WTC11 (cell line): ENCODE results near the gene TSPAN31. TPM values are rescaled to one million over a fixed set of nuclear protein-coding genes. Genes with fewer than 3 reads are reported as not detected.

ENCODE experiments used
- ATAC-seq: fragments of 200-7000 bp; cut with Tn5 transposase; 2 replicates; pipeline ENCODE4 v1.10.0; 2021; ENCODE audit warnings: mild to moderate bottlenecking, moderate library complexity
- CTCF ChIA-PET: fragments of 300-600 bp; sonication (Branson Sonifier 250); formaldehyde crosslinking; loops from one replicate; lab custom pipeline; 2021; ENCODE audit warnings: antibody characterized with exemption; lab: Charles Lee
- POLR2A ChIA-PET: fragments of 350-600 bp; sonication (Branson Sonifier 250); formaldehyde crosslinking; loops from one replicate; lab custom pipeline; 2021; ENCODE audit warnings: antibody characterized with exemption; lab: Charles Lee
- DNase-seq: peaks from one replicate; pipeline ENCODE4 v3.0.0; 2021; ENCODE audit warnings: low spot score
- H3K27ac Mint-ChIP-seq: 2 replicates; pipeline ENCODE4 v1.8.0; 2021; ENCODE audit warnings: mixed read lengths
- H3K27me3 Mint-ChIP-seq: 2 replicates; pipeline ENCODE4 v1.8.0; 2021; ENCODE audit warnings: low read depth, mild to moderate bottlenecking, moderate library complexity, mixed read lengths
- H3K36me3 Mint-ChIP-seq: 2 replicates; pipeline ENCODE4 v1.8.0; 2021; ENCODE audit warnings: mixed read lengths
- H3K4me1 Mint-ChIP-seq: 2 replicates; pipeline ENCODE4 v1.8.0; 2022; ENCODE audit warnings: mixed read lengths
- H3K4me3 Mint-ChIP-seq: 2 replicates; pipeline ENCODE4 v1.8.0; 2021; ENCODE audit warnings: mild to moderate bottlenecking, moderate library complexity, mixed read lengths
- H3K9me3 Mint-ChIP-seq: 2 replicates; pipeline ENCODE4 v1.8.0; 2021; ENCODE audit warnings: mixed read lengths
- ELF4 ChIP-seq: sonication (generic); formaldehyde crosslinking; IDR thresholded peaks from 2 replicates; pipeline ENCODE4 v1.8.1; 2022; ENCODE audit warnings: low read depth, mild to moderate bottlenecking, moderate library complexity, missing genetic modification reagents
- FOXJ3 ChIP-seq: sonication (generic); formaldehyde crosslinking; IDR thresholded peaks from 2 replicates; pipeline ENCODE4 v1.9.0; 2021; ENCODE audit warnings: missing genetic modification reagents, mild to moderate bottlenecking, borderline replicate concordance
- GABPB1 ChIP-seq: sonication (generic); formaldehyde crosslinking; IDR thresholded peaks from 2 replicates; pipeline ENCODE4 v1.8.1; 2023; ENCODE audit warnings: mild to moderate bottlenecking, missing genetic modification reagents
- GTF2I ChIP-seq: fragments of 250-450 bp; sonication (Bioruptor Pico); conservative IDR thresholded peaks from 2 replicates; pipeline ENCODE4 v1.4.0; 2021; ENCODE audit warnings: mild to moderate bottlenecking
- HMGA2 ChIP-seq: fragments of 250-450 bp; sonication (Bioruptor Pico); IDR thresholded peaks from 2 replicates; pipeline ENCODE4 v1.4.0; 2021; ENCODE audit warnings: mild to moderate bottlenecking, moderate library complexity
- NR2C2 ChIP-seq: sonication (generic); formaldehyde crosslinking; IDR thresholded peaks from 2 replicates; pipeline ENCODE4 v1.8.0; 2022; ENCODE audit warnings: mild to moderate bottlenecking, missing genetic modification reagents
- OVOL2 ChIP-seq: fragments of 250-450 bp; sonication (Bioruptor Pico); IDR thresholded peaks from 2 replicates; pipeline ENCODE4 v1.9.0; 2021; ENCODE audit warnings: mild to moderate bottlenecking, borderline replicate concordance
- TCF7 ChIP-seq: sonication (generic); formaldehyde crosslinking; IDR thresholded peaks from 2 replicates; pipeline ENCODE4 v1.8.0; 2022; ENCODE audit warnings: mild to moderate bottlenecking, low read depth, missing genetic modification reagents, moderate library complexity
- ZNF121 ChIP-seq: sonication (generic); formaldehyde crosslinking; IDR thresholded peaks from 2 replicates; pipeline ENCODE4 v1.8.0; 2023; ENCODE audit warnings: missing genetic modification reagents
- ZNF423 ChIP-seq: fragments of 250-450 bp; sonication (Bioruptor Pico); IDR thresholded peaks from 2 replicates; pipeline ENCODE4 v2.1.2; 2022; ENCODE audit warnings: mild to moderate bottlenecking, moderate library complexity
- total RNA-seq: library from RNA; stranded (reverse); gene quantifications from 3 replicates; pipeline ENCODE4 v1.2.3, GENCODE V29; 2021
- TF ChIP-seq, protein P1 (sequence below): sonication (generic); formaldehyde crosslinking; IDR thresholded peaks from 2 replicates; pipeline ENCODE4 v1.8.1; 2023; ENCODE audit warnings: mild to moderate bottlenecking, missing genetic modification reagents, borderline replicate concordance
- TF ChIP-seq, protein P2 (sequence below): fragments of 250-450 bp; sonication (Bioruptor Pico); IDR thresholded peaks from 2 replicates; pipeline ENCODE4 v1.9.0; 2021; ENCODE audit warnings: moderate library complexity, mild to moderate bottlenecking, inconsistent platforms, borderline replicate concordance
- TF ChIP-seq, protein P3 (sequence below): sonication (generic); formaldehyde crosslinking; IDR thresholded peaks from 2 replicates; pipeline ENCODE4 v1.8.1; 2022; ENCODE audit warnings: mild to moderate bottlenecking, moderate library complexity, missing genetic modification reagents
- TF ChIP-seq, protein P4 (sequence below): sonication (generic); formaldehyde crosslinking; IDR thresholded peaks from 2 replicates; pipeline ENCODE4 v1.8.1; 2023; ENCODE audit warnings: mild to moderate bottlenecking, missing genetic modification reagents, moderate library complexity
- TF ChIP-seq, protein P5 (sequence below): sonication (generic); formaldehyde crosslinking; IDR thresholded peaks from 2 replicates; pipeline ENCODE4 v1.8.1; 2022; ENCODE audit warnings: mild to moderate bottlenecking, missing genetic modification reagents, moderate library complexity, borderline replicate concordance

Gene TSPAN31
- total RNA-seq, 1 experiment from 2014 or later, result 9.9 TPM

DNA sequence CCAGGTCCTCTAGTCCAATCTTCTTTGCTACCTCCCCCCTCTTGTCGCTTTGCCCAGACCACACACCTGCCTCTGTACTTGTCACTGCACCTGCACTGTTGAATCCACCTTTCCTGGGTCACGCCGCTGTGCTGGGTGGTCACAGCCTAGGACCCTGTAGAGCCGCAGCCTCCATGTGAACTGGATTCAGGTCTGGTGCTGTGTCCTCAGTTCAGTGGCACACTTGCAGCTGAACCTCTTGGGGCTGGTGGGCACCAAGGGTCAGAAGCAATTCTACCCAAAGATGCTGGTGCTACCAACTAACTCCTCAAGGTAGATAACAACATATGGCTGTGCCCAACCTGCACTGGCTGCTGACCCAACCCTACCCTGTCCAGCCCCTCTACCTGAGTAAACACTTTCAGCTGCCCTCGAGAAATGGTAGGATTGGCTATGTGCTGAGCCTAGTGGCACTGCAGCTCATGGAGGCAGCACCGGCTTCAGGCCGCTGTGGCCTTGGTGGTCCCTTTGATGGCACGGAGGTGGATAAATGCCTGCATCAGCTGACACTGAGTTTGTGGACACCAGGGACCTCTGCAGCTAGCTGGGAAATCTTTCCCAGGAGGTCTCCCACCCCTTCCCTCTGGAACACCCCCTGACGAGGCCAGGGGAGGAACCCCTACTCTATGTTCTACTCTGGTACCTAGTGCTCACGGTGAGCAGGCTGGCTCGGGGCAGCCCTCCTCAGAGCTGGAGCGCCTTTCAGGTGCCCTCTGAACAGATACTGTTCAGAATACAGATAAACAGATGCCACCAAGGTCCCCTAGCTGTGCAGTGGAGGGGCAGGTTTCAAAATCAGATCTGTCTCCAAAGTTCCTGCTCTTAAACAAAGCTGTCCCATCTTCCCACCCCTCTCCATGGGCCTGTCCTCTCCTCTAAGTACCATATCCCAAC, 20.6 kb upstream of the TSPAN31 start (continued):
- TF ChIP-seq, protein P1, sequence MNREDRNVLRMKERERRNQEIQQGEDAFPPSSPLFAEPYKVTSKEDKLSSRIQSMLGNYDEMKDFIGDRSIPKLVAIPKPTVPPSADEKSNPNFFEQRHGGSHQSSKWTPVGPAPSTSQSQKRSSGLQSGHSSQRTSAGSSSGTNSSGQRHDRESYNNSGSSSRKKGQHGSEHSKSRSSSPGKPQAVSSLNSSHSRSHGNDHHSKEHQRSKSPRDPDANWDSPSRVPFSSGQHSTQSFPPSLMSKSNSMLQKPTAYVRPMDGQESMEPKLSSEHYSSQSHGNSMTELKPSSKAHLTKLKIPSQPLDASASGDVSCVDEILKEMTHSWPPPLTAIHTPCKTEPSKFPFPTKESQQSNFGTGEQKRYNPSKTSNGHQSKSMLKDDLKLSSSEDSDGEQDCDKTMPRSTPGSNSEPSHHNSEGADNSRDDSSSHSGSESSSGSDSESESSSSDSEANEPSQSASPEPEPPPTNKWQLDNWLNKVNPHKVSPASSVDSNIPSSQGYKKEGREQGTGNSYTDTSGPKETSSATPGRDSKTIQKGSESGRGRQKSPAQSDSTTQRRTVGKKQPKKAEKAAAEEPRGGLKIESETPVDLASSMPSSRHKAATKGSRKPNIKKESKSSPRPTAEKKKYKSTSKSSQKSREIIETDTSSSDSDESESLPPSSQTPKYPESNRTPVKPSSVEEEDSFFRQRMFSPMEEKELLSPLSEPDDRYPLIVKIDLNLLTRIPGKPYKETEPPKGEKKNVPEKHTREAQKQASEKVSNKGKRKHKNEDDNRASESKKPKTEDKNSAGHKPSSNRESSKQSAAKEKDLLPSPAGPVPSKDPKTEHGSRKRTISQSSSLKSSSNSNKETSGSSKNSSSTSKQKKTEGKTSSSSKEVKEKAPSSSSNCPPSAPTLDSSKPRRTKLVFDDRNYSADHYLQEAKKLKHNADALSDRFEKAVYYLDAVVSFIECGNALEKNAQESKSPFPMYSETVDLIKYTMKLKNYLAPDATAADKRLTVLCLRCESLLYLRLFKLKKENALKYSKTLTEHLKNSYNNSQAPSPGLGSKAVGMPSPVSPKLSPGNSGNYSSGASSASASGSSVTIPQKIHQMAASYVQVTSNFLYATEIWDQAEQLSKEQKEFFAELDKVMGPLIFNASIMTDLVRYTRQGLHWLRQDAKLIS (CRISPR knock-in tag), result no peak
- TF ChIP-seq, protein P2, sequence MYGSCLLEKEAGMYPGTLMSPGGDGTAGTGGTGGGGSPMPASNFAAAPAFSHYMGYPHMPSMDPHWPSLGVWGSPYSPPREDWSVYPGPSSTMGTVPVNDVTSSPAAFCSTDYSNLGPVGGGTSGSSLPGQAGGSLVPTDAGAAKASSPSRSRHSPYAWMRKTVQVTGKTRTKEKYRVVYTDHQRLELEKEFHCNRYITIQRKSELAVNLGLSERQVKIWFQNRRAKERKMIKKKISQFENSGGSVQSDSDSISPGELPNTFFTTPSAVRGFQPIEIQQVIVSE (CRISPR knock-in tag), result no peak
- TF ChIP-seq HMGA2 (CRISPR knock-in tag) (no peak), NR2C2 (CRISPR knock-in tag) (no peak)
- TF ChIP-seq, protein P3, sequence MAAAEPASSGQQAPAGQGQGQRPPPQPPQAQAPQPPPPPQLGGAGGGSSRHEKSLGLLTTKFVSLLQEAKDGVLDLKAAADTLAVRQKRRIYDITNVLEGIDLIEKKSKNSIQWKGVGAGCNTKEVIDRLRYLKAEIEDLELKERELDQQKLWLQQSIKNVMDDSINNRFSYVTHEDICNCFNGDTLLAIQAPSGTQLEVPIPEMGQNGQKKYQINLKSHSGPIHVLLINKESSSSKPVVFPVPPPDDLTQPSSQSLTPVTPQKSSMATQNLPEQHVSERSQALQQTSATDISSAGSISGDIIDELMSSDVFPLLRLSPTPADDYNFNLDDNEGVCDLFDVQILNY, result no peak

DNA sequence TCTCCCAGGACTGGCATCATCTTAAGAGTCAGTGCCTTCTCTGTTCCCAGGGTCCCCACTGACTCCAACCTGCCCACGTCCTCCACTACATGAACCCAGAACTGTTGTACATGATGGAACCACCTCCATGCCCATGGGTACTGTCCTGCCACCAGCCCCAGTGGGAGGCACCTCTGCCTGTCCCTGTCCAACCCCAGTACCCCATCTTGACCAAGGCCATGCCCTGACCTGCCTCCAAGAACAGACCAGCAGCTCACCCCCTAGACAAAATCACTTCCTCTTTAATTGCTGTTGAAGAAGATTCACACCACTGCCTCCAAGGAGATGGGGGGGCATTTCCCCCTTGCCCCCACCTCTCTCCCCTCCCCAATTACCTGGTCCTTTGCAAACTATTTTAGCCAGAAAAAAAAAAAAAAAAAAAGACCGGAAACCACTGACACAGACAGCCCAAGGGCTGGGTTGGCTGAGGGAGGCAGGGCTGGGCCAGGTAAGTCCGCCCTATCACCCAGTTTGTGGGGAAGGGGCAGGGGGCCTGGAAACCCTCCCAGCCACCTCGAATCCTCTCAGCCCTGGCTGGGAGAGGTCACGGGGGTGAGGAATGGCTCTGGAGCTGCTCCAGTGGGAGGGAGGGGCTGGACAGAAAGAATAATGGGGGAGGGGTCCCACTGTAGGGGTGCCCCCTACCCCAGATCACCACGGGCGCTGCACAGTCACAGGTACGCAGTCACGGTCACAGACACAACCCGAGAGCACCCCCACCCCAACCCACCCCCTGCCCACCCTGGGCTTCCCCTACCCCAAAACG, 19.7 kb upstream of the TSPAN31 start:
- no peaks in the 10 kb centered on the region for H3K9me3 Mint-ChIP-seq
- POLR2A ChIA-PET, result interaction anchor here (1.0 kb wide), 1 partner anchor 12 kb away, joined by 6 read pairs; no protein-coding TSS in a partner anchor
- peaks cover 75% of the 10 kb centered on the region for H3K27me3 Mint-ChIP-seq
- no peak for TF ChIP-seq GTF2I (CRISPR knock-in tag)
- no peak for TF ChIP-seq FOXJ3 (CRISPR knock-in tag)
- TF ChIP-seq, protein P4, sequence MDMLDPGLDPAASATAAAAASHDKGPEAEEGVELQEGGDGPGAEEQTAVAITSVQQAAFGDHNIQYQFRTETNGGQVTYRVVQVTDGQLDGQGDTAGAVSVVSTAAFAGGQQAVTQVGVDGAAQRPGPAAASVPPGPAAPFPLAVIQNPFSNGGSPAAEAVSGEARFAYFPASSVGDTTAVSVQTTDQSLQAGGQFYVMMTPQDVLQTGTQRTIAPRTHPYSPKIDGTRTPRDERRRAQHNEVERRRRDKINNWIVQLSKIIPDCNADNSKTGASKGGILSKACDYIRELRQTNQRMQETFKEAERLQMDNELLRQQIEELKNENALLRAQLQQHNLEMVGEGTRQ (CRISPR knock-in tag), result no peak
- no peak for TF ChIP-seq TCF7 (CRISPR knock-in tag)
- TF ChIP-seq ELF4 (CRISPR knock-in tag), result no peak
- TF ChIP-seq GABPB1, result no peak
- no peaks in the 10 kb centered on the region for H3K36me3 Mint-ChIP-seq
- peaks cover 15% of the 10 kb centered on the region for H3K4me1 Mint-ChIP-seq
- no peak for ATAC-seq
- CTCF ChIA-PET, result interaction anchor here (1.0 to 5.8 kb wide), 26 partner anchors 11 to 389 kb away, joined by 3 to 146 read pairs (median 6); partner anchors contain the start of genes AGAP2, ARHGEF25, B4GALNT1 and CDK4
- no peak overlapping the region for H3K27ac Mint-ChIP-seq
- H3K4me3 Mint-ChIP-seq, result peak overlapping the region; percentile 37; the same call in 1 of the 2 replicates
- DNase-seq, result no peak

DNA sequence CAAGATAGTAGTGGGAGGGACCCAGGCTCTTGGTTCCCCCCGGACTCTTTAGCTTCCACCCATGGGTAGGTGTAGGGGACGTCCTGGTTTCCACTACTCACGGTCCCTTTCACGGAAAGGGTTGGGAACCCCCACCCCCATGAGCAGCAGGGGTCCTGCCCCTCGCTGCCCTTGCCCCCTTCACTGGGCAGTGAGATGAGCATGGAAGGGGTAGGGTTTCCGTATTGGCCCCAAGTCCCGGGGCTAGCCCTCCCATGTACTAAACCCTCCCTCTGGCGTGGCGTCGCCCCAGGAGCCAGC, 19.0 kb upstream of the TSPAN31 start:
- Mint-ChIP-seq H3K27ac (no peak overlapping the region), H3K4me3 (peak overlapping the region; percentile 94), H3K36me3 (no peaks in the 10 kb centered on the region), H3K9me3 (no peaks in the 10 kb centered on the region), H3K27me3 (peaks cover 82% of the 10 kb centered on the region), H3K4me1 (peaks cover 15% of the 10 kb centered on the region)
- no peak for ATAC-seq
- TF ChIP-seq, protein P5, sequence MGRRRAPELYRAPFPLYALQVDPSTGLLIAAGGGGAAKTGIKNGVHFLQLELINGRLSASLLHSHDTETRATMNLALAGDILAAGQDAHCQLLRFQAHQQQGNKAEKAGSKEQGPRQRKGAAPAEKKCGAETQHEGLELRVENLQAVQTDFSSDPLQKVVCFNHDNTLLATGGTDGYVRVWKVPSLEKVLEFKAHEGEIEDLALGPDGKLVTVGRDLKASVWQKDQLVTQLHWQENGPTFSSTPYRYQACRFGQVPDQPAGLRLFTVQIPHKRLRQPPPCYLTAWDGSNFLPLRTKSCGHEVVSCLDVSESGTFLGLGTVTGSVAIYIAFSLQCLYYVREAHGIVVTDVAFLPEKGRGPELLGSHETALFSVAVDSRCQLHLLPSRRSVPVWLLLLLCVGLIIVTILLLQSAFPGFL (CRISPR knock-in tag), result no peak
- TF ChIP-seq ZNF121 (CRISPR knock-in tag) (no peak), OVOL2 (CRISPR knock-in tag) (no peak), ZNF423 (peak; percentile 35; the same call in 1 of the 2 replicates), GABPB1 (no peak)
- DNase-seq, result no peak
- ChIA-PET POLR2A (interaction anchor here (0.7 to 1.0 kb wide), 2 partner anchors 10 to 11 kb away, joined by 3 to 6 read pairs; no protein-coding TSS in a partner anchor), CTCF (interaction anchor here (0.6 to 5.8 kb wide), 34 partner anchors 10 to 390 kb away, joined by 3 to 146 read pairs (median 5); partner anchors contain the start of genes AGAP2, ARHGEF25, ATP23 and B4GALNT1)
